Smooth muscle cell (in vitro differentiated cells): ENCODE results near the gene GPC1. TPM values are rescaled to one million over a fixed set of nuclear protein-coding genes. Genes with fewer than 3 reads are reported as not detected.

Experiments
- DNase-seq: peaks from one replicate; lab custom pipeline; 2025; ENCODE audit not compliant: unreplicated experiment; lab: John Stamatoyannopoulos, UW
- H2AFZ ChIP-seq: fragments of 200-600 bp; sonication (generic); 2 replicates; pipeline ENCODE4 v1.6.0; 2016; ENCODE audit warnings: antibody characterized with exemption, low read depth, mild to moderate bottlenecking
- H3F3A ChIP-seq: fragments of 200-600 bp; sonication (generic); 2 replicates; pipeline ENCODE4 v1.6.0; 2017; ENCODE audit warnings: antibody characterized with exemption, low read depth
- H3K27ac ChIP-seq: fragments of 200-600 bp; sonication (generic); 2 replicates; pipeline ENCODE4 v1.5.1; 2016; ENCODE audit warnings: low read depth, mild to moderate bottlenecking
- H3K27me3 ChIP-seq: fragments of 200-600 bp; sonication (generic); 2 replicates; pipeline ENCODE4 v1.6.1; 2016; ENCODE audit warnings: low read depth, mild to moderate bottlenecking
- H3K36me3 ChIP-seq: fragments of 200-600 bp; sonication (generic); 2 replicates; pipeline ENCODE4 v1.5.1; 2016; ENCODE audit warnings: low read depth
- H3K4me1 ChIP-seq: fragments of 200-600 bp; sonication (generic); 2 replicates; pipeline ENCODE4 v1.5.1; 2016; ENCODE audit warnings: low read depth
- H3K4me2 ChIP-seq: fragments of 200-600 bp; sonication (generic); 2 replicates; pipeline ENCODE4 v1.6.0; 2016; ENCODE audit warnings: mild to moderate bottlenecking
- H3K4me3 ChIP-seq: fragments of 200-600 bp; sonication (generic); 2 replicates; pipeline ENCODE4 v1.5.1; 2016; ENCODE audit warnings: mild to moderate bottlenecking
- H3K79me2 ChIP-seq: fragments of 200-600 bp; sonication (generic); 2 replicates; pipeline ENCODE4 v1.6.0; 2016; ENCODE audit warnings: low read depth, mild to moderate bottlenecking
- H3K9ac ChIP-seq: fragments of 200-600 bp; sonication (generic); 2 replicates; pipeline ENCODE4 v1.6.0; 2016; ENCODE audit warnings: low read depth
- H3K9me3 ChIP-seq: fragments of 200-600 bp; sonication (generic); replicated peaks from 2 replicates; pipeline ENCODE4 v1.5.1; 2016; ENCODE audit warnings: low read depth
- H4K20me1 ChIP-seq: fragments of 200-600 bp; sonication (generic); 2 replicates; pipeline ENCODE4 v1.6.0; 2016; ENCODE audit warnings: low read depth
- CTCF ChIP-seq: fragments of 200-600 bp; sonication (generic); IDR thresholded peaks from 2 replicates; pipeline ENCODE4 v1.5.1; 2017; ENCODE audit warnings: borderline replicate concordance, mild to moderate bottlenecking, antibody characterized with exemption; ENCODE audit not compliant: insufficient read depth, poor library complexity, severe bottlenecking
- WGBS: methylation state at CpG from one replicate; pipeline ENCODE4 v1.1.7; 2016; ENCODE audit warnings: low lambda C conversion rate; 5-methylcytosine and 5-hydroxymethylcytosine counted together
- polyA plus RNA-seq: library from polyadenylated mRNA; unstranded; fragments of >200 nt; fragmentation: Nextera tagmentation; extraction: Ambion mirVana; gene quantifications from 2 replicates; pipeline ENCODE4 v1.2.1, GENCODE V29; 2016
- total RNA-seq: library from RNA; depleted of rRNA; stranded (reverse); fragments of >200 nt; gene quantifications from 2 replicates; pipeline ENCODE4 v1.2.3, GENCODE V29; 2014

Gene GPC1
- total and polyA plus RNA-seq, 2 experiments from 2014 or later, result 88.9 to 221 TPM

GRCh38 chr2:240480834-240481623 is 45.6 kb downstream of the GPC1 start:
- no peak overlapping the region for H3K4me2 ChIP-seq
- no peaks in the 10 kb centered on the region for H3K27me3 ChIP-seq
- no peaks in the 10 kb centered on the region for H3K4me1 ChIP-seq
- no peak overlapping the region for H3K27ac ChIP-seq
- no peaks in the 10 kb centered on the region for H3K79me2 ChIP-seq
- H3K9me3 ChIP-seq, result no peaks in the 10 kb centered on the region
- no peaks in the 10 kb centered on the region for H3F3A ChIP-seq
- 91% methylated on average over 24 of the region's 25 CpGs for WGBS
- no peak overlapping the region for H3K9ac ChIP-seq
- no peak for DNase-seq
- H3K36me3 ChIP-seq, result no peaks in the 10 kb centered on the region
- no peak overlapping the region for H3K4me3 ChIP-seq
- no peak overlapping the region for H2AFZ ChIP-seq
- no peak for TF ChIP-seq CTCF
- no peaks in the 10 kb centered on the region for H4K20me1 ChIP-seq

- Histone ChIP-seq H3K9me3 (no peaks in the 10 kb centered on the region), H2AFZ (no peak overlapping the region), H3K4me1 (no peaks in the 10 kb centered on the region), H3K9ac (no peak overlapping the region), H3K36me3 (no peaks in the 10 kb centered on the region), H3K27me3 (no peaks in the 10 kb centered on the region), H3K27ac (no peak overlapping the region), H3K4me2 (no peak overlapping the region), H3K79me2 (no peaks in the 10 kb centered on the region), H4K20me1 (no peaks in the 10 kb centered on the region), H3F3A (no peaks in the 10 kb centered on the region), H3K4me3 (no peak overlapping the region)
- no peak for DNase-seq
- no peak for TF ChIP-seq CTCF
- WGBS, result 95% methylated on average over 5 of the region's 5 CpGs
These were observed 46.3 kb downstream of the GPC1 start for GRCh38 chr2:240481720-240482119.

GRCh38 chr2:240482141-240482540 is 46.7 kb downstream of the GPC1 start:
- H3F3A ChIP-seq, result no peaks in the 10 kb centered on the region
- 85% methylated on average over 11 of the region's 11 CpGs for WGBS
- TF ChIP-seq CTCF, result no peak
- H3K9ac ChIP-seq, result no peak overlapping the region
- H3K79me2 ChIP-seq, result no peaks in the 10 kb centered on the region
- H3K4me3 ChIP-seq, result no peak overlapping the region
- H3K36me3 ChIP-seq, result no peaks in the 10 kb centered on the region
- no peaks in the 10 kb centered on the region for H3K4me1 ChIP-seq
- H3K9me3 ChIP-seq, result no peaks in the 10 kb centered on the region
- no peak for DNase-seq
- H2AFZ ChIP-seq, result no peak overlapping the region
- no peaks in the 10 kb centered on the region for H3K27me3 ChIP-seq
- no peak overlapping the region for H3K4me2 ChIP-seq
- no peak overlapping the region for H3K27ac ChIP-seq
- H4K20me1 ChIP-seq, result no peaks in the 10 kb centered on the region

DNA sequence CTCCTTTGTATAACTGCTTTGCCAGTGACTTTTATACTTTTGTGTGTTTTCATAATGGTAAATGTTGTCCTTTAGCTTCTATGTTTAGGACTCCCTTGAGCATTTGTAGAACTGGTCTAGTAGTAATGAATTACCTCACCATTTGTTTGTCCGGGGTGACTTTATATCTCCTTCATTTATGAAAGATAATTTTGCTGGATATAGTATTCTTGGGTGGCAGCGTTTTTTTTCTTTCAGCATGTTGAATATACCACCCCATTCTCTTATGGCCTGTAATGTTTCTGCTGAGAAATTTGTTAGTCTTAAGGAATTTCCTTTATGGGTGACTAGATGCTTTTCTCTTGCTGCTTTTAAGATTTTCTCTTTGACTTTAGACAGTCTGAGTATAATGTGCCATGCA is 56.0 kb downstream of the GPC1 start:
- TF ChIP-seq CTCF, result no peak
- Histone ChIP-seq H3K36me3 (peaks cover 3% of the 10 kb centered on the region), H3K9me3 (peaks cover 20% of the 10 kb centered on the region), H3K27me3 (no peaks in the 10 kb centered on the region), H2AFZ (no peak overlapping the region), H3K4me2 (no peak overlapping the region), H3K27ac (no peak overlapping the region), H4K20me1 (no peaks in the 10 kb centered on the region), H3K4me1 (no peaks in the 10 kb centered on the region), H3K9ac (no peak overlapping the region), H3K4me3 (no peak overlapping the region), H3K79me2 (no peaks in the 10 kb centered on the region), H3F3A (no peaks in the 10 kb centered on the region)
- WGBS, result 84% methylated on average over 2 of the region's 2 CpGs
- no peak for DNase-seq
